ENCODE data around the gene RAD51B. TPM values are rescaled to one million over a fixed set of nuclear protein-coding genes. Genes with fewer than 3 reads are reported as not detected.

Gene RAD51B
- total RNA-seq, 1 experiment from 2014 or later = 14.2 TPM

DNA sequence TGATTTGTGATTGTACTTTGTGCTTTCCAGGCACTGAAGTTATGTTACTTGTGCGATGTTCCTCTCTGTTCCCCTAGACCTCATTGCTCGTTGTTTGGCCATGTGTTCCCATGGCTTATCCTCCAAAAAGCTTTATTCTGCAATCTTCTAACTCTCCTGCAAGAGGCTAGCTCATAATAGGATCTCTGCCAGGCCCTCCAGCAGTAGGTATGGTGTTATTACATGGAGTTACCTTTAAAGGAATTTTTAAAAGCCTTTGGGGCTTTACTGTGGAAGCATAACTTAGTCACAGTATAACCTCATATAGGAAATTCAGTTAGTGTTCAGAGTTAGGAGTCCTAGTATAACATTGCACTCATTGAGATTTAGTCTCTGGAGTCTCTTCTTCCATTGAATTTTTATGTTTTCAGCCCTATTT is 292.3 kb downstream of the RAD51B start:
- TF ChIP-seq, protein P1, sequence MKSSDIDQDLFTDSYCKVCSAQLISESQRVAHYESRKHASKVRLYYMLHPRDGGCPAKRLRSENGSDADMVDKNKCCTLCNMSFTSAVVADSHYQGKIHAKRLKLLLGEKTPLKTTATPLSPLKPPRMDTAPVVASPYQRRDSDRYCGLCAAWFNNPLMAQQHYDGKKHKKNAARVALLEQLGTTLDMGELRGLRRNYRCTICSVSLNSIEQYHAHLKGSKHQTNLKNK (CRISPR knock-in tag; IDR thresholded peaks at IDR 0.05) = no peak
- TF ChIP-seq JUN (CRISPR knock-in tag; IDR thresholded peaks at IDR 0.05) (no peak), NFE2L1 (CRISPR knock-in tag; IDR thresholded peaks at IDR 0.05) (no peak), HMGA2 (CRISPR knock-in tag; IDR thresholded peaks at IDR 0.05) (no peak), JAZF1 (CRISPR knock-in tag; IDR thresholded peaks at IDR 0.05) (no peak), ATF1 (CRISPR knock-in tag; IDR thresholded peaks at IDR 0.05) (no peak), GTF2I (CRISPR knock-in tag; conservative IDR thresholded peaks at IDR 0.05) (no peak), SOX15 (CRISPR knock-in tag; IDR thresholded peaks at IDR 0.05) (no peak), GABPB1 (CRISPR knock-in tag; IDR thresholded peaks at IDR 0.05) (no peak), NFATC4 (CRISPR knock-in tag; IDR thresholded peaks at IDR 0.05) (no peak)
- TF ChIP-seq, protein P2, sequence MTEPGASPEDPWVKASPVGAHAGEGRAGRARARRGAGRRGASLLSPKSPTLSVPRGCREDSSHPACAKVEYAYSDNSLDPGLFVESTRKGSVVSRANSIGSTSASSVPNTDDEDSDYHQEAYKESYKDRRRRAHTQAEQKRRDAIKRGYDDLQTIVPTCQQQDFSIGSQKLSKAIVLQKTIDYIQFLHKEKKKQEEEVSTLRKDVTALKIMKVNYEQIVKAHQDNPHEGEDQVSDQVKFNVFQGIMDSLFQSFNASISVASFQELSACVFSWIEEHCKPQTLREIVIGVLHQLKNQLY (CRISPR knock-in tag; IDR thresholded peaks at IDR 0.05) = no peak
- TF ChIP-seq, protein P3, sequence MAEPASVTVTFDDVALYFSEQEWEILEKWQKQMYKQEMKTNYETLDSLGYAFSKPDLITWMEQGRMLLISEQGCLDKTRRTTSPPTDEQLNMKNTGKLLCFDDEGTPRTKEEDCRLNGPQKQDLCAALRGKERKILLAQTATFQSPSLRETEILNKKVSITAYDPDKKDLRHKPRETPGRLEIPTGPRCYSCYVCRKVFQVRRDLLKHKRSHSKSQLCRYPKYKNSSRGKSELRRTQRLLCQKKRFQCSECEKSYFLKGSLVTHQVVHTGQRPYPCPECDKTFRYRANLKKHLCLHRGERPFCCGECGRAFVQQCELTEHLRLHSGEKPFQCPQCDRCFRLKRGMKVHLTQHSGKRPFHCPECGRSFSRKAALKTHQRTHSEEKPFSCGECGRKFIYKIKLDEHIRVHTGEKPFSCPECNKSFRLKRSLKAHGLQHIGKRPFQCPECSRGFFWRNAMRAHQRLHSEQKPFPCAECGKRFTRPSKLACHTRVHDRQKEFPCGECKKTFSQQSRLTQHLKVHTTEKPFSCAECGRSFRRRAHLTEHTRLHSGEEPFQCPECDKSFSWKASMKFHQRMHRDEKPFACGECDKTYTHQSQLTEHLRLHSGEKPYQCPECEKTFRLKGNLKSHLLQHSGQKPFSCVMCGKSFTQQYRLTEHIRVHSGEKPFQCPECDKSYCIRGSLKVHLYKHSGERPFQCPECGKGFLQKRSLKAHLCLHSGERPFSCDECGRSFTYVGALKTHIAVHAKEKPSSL (CRISPR knock-in tag; conservative IDR thresholded peaks at IDR 0.05) = no peak
- TF ChIP-seq, protein P4, sequence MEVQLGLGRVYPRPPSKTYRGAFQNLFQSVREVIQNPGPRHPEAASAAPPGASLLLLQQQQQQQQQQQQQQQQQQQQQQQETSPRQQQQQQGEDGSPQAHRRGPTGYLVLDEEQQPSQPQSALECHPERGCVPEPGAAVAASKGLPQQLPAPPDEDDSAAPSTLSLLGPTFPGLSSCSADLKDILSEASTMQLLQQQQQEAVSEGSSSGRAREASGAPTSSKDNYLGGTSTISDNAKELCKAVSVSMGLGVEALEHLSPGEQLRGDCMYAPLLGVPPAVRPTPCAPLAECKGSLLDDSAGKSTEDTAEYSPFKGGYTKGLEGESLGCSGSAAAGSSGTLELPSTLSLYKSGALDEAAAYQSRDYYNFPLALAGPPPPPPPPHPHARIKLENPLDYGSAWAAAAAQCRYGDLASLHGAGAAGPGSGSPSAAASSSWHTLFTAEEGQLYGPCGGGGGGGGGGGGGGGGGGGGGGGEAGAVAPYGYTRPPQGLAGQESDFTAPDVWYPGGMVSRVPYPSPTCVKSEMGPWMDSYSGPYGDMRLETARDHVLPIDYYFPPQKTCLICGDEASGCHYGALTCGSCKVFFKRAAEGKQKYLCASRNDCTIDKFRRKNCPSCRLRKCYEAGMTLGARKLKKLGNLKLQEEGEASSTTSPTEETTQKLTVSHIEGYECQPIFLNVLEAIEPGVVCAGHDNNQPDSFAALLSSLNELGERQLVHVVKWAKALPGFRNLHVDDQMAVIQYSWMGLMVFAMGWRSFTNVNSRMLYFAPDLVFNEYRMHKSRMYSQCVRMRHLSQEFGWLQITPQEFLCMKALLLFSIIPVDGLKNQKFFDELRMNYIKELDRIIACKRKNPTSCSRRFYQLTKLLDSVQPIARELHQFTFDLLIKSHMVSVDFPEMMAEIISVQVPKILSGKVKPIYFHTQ (CRISPR knock-in tag; IDR thresholded peaks at IDR 0.05) = no peak
- TF ChIP-seq, protein P5, sequence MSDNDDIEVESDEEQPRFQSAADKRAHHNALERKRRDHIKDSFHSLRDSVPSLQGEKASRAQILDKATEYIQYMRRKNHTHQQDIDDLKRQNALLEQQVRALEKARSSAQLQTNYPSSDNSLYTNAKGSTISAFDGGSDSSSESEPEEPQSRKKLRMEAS (CRISPR knock-in tag; IDR thresholded peaks at IDR 0.05) = no peak
- TF ChIP-seq, protein P6, sequence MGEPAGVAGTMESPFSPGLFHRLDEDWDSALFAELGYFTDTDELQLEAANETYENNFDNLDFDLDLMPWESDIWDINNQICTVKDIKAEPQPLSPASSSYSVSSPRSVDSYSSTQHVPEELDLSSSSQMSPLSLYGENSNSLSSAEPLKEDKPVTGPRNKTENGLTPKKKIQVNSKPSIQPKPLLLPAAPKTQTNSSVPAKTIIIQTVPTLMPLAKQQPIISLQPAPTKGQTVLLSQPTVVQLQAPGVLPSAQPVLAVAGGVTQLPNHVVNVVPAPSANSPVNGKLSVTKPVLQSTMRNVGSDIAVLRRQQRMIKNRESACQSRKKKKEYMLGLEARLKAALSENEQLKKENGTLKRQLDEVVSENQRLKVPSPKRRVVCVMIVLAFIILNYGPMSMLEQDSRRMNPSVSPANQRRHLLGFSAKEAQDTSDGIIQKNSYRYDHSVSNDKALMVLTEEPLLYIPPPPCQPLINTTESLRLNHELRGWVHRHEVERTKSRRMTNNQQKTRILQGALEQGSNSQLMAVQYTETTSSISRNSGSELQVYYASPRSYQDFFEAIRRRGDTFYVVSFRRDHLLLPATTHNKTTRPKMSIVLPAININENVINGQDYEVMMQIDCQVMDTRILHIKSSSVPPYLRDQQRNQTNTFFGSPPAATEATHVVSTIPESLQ (CRISPR knock-in tag; IDR thresholded peaks at IDR 0.05) = no peak
- TF ChIP-seq, protein P7, sequence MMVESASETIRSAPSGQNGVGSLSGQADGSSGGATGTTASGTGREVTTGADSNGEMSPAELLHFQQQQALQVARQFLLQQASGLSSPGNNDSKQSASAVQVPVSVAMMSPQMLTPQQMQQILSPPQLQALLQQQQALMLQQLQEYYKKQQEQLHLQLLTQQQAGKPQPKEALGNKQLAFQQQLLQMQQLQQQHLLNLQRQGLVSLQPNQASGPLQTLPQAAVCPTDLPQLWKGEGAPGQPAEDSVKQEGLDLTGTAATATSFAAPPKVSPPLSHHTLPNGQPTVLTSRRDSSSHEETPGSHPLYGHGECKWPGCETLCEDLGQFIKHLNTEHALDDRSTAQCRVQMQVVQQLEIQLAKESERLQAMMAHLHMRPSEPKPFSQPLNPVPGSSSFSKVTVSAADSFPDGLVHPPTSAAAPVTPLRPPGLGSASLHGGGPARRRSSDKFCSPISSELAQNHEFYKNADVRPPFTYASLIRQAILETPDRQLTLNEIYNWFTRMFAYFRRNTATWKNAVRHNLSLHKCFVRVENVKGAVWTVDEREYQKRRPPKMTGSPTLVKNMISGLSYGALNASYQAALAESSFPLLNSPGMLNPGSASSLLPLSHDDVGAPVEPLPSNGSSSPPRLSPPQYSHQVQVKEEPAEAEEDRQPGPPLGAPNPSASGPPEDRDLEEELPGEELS (CRISPR knock-in tag; IDR thresholded peaks at IDR 0.05) = no peak
- CTCF ChIA-PET = interaction anchor here (0.6 kb wide), 1 partner anchor 107 kb away, joined by 3 read pairs; no protein-coding TSS in a partner anchor
- ATAC-seq (no peak), DNase-seq (ENCODE audit: low spot score) (no peak)
- POLR2A ChIA-PET = no interaction called here
- Mint-ChIP-seq H3K36me3 (no peaks in the 10 kb centered on the region), H3K4me3 (no peak overlapping the region), H3K9me3 (no peaks in the 10 kb centered on the region), H3K4me1 (peaks cover 36% of the 10 kb centered on the region), H3K27ac (no peak overlapping the region), H3K27me3 (ENCODE audit: low read depth) (no peaks in the 10 kb centered on the region)
